NCI-H1694 treated with DMSO at 0.1 percent for 48 hours (cell line): ENCODE data around the gene BTG3.

Source experiments
- DNase-seq: peaks from one replicate; lab custom pipeline; 2025; lab: John Stamatoyannopoulos, UW

The BTG3 gene, protein sequence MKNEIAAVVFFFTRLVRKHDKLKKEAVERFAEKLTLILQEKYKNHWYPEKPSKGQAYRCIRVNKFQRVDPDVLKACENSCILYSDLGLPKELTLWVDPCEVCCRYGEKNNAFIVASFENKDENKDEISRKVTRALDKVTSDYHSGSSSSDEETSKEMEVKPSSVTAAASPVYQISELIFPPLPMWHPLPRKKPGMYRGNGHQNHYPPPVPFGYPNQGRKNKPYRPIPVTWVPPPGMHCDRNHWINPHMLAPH

DNA sequence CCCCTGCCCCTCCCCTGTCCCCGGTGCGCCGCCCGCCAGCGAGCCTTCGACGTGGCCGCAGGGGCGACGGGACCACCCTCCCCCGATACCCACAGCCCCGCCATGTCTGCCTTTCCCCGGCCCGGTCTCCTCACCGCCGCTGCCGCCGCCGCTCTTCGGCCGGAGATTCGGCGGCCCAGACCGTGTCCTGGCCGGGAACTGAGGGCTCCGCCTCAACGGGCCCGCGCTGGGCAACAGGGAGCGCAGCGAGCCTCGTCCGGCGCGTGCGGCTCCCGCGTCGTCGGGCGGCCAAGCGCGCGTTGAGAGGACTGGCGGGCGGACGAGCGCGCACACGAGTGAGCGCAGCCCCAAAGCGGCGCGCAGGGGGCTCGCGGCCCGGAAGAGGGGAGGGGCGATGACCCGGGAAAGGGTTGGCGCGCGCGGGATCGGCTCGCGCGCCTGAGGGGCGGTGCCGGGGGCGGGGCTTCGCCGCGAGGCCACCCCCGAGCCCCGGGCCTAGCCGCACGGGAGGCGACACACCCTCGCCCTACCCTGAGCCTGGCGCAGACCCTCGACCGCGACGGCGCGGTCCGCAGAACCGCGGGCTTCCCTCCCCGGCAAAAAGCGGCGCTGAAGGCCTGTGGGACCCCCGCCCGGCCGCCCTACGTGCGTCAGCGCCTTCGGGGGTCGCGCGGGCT, at the start of gene BTG3:
Gene BTG3, minus strand, starts transcription at position 337 of the 677 bp plus-strand sequence. CDS start 3,757 bp downstream, outside the sequence.
- DNase-seq: peak; percentile 48

DNA sequence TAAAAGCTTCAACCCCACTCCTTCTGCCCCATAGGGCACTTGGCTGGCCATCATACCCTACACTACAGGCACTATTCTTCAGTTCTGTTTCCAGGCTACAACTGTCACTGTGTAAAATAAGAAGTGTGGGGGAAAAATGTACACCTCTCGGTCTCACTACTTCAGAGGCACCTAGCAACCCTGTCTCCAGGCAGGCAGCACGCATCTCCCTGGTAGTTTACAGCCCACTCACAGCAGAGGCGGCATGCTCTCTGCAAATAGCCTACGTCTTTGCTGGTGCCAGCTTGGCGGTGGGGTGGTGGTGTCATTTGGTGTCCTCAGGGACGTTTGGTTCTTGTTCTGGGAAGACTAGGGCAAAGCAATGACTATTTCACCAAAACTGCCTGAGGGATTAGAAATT, 48.2 kb upstream of the BTG3 start:
- no peak for DNase-seq

DNA sequence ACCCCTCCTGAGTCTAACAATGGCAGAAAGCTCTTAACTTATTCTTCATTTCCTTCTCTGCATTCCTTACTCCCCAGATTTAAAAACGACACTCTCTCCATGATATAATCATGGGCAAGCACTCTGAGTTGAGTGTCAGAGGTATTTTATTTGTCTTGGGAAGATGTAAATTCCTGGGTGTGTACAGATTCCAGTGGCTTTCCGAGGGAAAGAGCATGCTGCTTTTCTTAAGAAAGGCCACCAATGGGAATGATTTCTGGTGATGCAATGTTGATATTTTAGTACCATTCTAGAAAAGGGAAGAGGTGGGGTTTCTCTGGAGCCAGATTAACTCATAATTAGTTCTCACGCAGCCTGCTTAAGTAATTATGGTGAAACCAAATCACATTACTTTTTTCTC, 47.8 kb upstream of the BTG3 start:
- no peak for DNase-seq

DNA sequence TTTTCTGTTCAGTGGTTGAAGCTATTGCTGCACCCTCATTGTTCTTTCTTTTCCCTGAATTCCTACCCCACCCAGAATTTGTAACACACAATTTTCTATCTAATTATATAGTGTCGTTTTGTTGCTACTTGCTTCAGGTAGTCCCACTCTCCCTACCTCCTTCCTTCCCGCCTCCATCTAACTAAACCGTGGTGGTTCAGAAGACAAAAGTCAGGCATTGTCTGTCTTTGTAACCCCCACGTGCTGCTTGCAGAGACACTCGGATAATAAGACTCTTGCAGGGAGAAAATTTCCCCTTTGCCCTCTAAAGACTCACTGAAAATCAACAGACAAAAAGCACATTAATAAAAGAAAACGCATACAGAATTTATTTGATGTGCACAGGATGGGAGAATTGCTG, 46.2 kb upstream of the BTG3 start:
- no peak for DNase-seq

DNA sequence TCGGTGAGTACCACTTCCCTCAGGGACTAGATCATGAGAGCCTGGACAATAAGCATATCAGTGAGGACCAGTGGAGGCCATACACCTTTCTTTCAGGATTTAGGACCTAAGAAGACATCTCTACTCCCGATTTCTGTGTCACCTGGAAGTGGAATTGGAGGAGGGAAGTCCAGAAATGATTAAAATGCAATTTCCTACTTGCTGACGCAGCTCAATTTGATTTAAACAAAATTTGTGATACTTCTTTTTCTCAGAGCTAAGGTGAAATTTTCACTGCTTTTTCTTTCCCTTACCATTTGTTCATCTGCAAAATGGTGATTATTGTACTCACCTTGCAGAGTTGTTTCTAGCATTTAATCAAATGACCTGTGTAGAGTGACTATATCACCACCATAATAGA, 38.8 kb upstream of the BTG3 start:
- DNase-seq: no peak

DNA sequence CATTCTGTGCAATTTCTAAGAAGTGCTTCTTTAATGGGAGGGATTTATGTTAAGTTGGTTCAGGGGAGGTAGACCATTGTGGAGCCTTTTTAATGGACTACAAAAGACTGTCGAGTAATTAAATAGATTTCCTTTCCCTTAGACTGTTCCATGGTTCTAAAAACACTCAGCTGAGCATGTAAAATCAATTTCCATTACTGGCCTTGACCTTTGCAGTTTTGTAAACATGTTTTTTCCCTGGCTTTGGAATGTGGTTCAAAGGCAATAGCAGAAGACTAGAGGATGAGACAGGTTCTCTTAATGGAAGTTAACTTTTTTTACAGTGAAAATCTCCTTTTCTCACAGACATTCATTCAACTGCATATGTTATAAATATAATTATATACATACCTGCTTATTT, 37.6 kb upstream of the BTG3 start:
- no peak for DNase-seq

DNA sequence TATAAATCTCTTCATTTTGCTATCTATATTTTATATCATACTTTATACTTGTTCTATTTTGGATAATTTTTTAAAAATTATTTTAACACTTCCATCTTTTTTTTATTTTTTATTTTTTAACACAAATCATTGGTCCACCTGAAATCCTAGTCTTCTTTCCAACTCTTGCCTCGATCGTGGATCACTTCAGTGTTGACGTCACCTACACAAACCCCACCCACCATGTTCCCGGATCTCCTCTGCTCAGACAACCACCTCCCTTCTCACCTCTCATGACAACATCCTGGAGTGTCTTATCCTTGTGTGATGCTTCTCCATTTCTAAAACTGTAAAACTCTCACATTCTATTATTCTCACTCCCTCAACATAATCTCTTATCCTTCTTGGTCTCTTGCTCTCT, 34.1 kb upstream of the BTG3 start:
- DNase-seq: no peak

DNA sequence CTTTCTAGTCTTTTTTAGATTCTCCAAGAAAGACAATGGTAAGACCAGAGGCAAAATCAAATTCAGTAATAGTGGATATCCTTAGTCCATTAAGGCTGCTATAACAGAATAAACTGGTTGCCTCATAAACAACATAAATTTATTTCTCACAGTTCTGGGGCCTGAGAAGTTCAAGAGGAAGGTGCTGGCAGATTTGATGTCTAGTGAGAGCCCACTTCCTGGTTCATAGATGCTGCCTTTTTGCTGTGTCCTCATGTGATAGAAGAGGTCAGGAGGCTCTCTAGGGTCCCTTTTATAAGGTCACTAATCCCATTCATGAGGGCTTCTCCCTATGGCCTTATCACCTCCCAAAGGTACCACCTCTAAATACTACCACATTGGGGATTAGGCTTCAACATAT, 31.5 kb upstream of the BTG3 start:
- no peak for DNase-seq

DNA sequence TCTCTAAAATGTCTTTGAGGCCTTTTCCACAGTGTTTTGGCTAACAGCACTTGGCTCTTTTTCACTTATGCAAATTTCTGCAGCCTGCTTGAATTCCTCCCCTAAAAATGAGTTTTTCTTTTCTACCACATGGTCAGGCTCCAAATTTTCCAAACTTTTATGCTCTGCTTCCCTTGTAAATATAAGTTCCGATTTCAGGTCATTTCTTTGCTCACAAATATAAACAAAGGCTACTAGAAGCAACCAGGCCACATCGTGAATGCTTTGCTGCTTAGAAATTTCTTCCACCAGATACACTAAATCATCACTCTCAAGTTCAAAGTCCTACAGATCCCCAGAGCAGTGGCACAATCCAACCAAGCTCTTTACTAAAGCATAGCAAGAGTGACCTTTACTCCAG, 28.1 kb upstream of the BTG3 start:
- DNase-seq: no peak

DNA sequence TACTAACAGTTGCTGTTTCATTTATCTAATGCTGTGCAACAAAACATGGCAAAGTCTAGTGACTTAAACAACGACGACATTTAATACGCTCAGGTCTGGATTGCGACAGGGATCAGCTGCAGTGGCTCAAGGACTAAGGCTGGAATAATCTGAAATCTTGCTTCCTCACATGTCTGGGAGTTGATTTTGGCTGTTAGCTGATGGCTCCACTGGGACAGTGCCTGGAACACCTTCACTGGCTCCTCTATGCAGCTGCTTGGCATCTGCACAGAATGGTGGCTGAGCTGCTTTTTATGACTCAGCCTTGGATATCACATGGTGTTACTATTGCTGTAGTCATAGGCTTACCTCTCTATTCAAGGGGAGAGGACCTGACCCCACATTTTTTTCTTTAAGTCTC, 24.0 kb upstream of the BTG3 start:
- DNase-seq: no peak

DNA sequence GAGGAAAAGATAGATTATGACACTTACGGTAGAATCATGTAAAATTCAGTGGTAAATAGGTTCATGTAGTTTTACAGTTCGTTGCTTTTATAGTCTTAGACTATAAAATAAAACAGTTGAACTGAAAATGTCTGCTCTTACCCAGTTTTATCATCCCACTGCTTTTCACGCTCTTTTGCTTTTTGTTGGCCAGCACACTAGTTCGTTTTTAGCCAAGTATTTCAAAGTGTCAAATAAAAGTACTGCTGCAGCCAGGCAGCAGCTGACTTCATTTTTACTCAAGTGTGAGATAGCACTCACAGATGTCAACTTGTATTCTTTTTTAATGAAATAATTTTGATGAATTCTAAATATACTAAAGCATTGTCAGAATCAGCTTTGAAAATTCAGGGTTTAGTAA, 18.5 kb upstream of the BTG3 start:
- no peak for DNase-seq

DNA sequence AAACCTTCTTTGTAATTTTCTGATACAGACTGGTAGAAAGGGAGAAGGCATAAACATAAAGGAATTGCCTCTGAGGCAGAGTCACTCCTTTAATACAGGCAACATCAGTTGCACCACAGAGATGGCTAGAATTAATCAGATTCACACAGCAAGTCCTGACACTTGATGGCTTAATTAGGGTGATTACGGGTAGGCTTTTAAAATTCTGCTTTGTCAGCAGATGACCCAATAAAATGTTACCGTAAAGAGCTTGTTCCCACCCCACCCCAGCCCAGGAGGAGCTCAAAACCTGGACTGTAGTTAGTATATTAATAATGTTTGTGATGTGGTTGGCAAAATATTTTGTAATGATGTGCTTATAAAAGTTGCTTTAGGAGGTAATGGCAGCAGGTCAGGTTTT, 9.3 kb upstream of the BTG3 start:
- DNase-seq: no peak

DNA sequence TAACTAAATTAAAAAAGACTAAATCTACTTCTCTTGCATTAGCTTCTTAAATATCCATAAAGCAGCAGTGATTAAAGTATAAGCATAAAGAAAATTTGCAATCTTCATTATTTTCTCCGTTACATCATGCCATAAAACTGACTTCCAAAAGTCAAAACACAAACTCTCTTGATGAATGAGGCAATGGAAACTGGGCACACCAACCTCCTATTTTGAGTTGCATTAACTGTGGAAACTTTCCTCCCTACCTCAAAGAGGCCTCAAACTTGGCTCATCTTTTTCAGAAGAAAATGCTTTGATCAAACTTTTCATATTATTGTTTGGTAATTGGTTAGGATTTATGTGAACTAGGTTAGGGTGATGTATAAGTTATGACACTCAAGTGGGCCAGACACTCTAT, 4.1 kb upstream of the BTG3 start:
- DNase-seq: no peak

DNA sequence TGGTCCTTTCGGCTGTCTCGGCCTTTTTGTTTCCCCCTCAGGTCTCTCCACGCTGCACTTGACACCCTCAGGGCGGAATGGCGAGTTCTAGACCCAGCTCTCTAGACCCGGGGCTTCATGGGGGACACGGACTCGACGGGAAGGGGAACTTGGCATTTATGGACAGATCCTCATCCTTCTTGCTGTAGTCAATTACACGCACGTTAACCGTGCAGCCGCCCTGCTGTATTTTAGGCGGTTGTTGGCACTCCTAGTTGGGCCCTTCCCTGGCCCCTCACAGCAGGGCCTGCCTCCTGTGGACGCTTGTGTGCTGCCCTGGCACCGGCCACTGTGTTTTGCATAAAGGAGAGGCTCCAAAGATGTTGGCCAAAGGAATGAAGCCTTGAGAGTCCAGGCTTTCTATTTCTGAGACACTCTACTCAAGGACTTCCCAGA, 558 bp upstream of the BTG3 start:
- DNase-seq: no peak

DNA sequence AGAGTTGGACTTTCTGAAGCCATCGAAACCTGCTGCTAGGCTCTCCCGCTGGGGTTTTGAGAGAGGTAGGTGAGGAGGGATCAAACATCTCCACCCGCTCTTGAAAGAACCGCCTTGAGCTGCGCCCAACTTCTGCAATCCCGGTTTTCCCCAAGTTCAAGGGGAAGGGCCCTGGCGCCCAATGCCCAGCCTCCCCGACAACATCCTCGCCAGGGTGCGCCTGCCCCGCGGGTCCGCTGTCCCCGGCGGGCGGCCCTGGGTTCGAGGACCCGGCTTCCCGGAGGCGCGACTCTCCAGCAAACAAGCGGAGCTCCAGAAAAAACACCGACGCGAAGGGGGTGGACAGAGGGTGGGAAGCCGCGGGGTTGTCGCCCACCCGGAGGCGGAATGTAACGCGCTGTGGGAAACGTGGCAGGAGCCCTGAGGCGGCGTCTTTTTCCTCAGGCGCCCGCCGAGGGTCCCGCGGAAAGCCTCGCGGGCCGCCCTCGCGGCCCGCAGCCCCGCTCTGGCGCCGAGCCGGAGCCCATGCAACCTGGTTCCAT, 607 bp downstream of the BTG3 start:
- DNase-seq: peak; percentile 23

DNA sequence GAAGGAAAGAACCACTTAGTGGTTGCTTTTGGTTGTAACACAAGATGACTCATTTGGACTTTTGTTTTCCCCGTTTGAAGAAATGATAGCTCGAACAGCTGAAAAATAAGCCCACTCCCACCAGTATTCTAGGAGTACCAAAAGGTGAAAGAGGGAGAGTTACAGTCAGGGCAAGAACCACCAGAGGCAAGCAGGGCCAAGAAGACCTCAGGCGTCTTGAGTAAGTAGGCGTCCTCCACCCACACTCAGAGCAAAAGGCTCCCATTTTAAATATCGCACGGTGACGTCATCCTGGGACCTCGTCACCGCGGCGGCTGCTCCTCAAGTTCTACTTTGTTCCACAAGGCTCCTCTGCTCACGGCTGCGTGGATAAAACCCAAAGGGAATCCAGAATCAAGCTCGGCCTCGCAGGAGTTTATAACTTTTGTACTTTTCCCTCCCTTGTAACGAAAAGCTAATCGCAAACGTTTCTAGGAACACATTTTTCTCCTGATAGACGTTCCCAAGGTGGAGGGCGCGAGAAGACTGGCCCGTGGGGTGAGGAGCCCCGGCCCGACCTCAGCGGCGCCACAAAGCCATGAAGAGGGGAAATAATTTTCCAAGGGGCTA, 1.2 kb downstream of the BTG3 start:
- peak; percentile 53 for DNase-seq

DNA sequence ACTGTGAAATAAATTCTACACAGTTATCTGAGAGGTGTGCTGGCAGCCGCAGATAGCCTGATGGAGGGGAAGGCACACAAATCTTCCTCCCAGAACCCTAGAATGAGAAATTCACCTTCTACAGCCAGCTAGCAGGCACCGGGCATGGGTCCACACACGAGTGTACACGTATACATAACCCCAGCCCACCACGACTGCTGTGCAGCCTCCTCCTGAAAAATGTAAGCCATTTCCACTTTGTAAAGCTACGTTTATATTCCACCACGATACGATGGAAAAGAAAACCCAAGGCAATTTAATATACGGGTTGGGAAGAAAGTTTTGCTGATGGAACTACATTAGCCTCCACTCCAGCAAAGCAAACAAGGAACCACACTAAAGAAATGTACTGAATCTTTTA, 1.8 kb downstream of the BTG3 start:
- no peak for DNase-seq

DNA sequence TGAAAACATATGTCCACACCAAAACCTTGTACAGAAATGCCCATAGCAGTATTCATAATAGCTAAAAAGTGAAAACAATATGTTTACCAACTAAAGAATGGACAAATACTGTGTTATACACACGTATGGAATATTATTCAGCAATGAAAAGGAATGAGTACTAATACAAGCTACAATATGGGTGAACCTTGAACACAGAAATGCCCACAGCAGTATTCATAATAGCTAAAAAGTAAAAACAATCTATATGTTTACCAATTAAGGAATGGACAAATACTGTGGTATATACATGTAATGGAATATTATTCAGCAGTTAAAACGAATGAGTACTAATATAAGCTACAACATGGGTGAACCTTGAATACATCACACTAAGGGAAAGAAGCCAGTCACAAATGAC, 3.0 kb downstream of the BTG3 start:
- no peak for DNase-seq

DNA sequence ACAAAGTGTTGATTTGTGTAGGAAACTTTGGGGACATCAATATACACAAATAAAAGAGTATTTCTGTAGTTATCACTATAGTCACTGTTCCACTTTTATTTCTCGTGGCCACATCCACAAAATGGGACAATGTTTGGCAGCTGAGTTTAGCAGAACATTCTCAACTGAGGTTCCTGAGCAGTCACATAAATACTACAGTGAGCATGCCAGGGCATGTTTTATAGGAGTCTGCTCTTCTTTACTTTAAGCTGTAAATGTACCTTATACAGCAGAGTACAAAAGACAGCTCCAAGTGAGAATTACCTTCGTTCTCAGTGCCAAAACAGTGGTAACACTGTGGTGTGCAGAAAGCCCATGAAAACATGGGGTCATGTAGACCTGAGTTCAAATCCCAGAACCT, 5.0 kb downstream of the BTG3 start:
- DNase-seq: no peak

DNA sequence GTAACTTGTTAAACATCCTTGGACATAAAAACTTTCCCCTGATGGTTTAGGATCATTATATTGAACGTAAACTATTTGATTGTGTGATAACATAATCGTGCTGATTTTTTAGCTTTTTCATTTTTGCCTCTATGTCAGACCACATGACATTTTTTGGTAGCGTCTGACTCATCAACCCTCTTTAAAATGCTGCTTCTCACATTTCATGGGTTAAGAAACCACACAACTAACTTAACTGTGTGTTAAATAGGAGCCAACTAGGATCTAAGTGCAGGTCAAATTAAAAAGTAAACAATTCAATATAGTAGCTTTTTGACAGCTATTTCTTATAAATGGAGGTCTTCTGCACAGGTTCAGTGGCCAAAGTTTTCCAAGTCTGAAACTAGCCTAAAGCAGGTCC, 9.8 kb downstream of the BTG3 start:
- no peak for DNase-seq

DNA sequence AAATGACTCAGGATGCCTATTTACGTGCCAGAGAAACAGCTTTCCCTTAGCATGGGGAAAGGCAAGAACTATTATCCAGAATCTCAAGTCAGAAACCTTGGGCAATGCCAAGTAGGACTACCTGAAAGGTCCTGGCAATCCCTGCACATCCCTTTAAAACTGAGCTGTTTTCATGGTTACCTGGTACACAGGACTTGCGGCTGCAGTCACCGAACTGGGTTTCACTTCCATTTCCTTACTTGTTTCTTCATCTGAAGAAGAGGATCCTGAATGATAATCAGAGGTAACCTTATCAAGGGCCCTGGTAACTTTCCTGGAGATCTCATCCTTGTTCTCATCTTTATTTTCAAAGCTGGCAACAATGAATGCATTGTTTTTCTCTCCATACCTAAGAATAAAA, 14.3 kb downstream of the BTG3 start:
- DNase-seq: no peak

DNA sequence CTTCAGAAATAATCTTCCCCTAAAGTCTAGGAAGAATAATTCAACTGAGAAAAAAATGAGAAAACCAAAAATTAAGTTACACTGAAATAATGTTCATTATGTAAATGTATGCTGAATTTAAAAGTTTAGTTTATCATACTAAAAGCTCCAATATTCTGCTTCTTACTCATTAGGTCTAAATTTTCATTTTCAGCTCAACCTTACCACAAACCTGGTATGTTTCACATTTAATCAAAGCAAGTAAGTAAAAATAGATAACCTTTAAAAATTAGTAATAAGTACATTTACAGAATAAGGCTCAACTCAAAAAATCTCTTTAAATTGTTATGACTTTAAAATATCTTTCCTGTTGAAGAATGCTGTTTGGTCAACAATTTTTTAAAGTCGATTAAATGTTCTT, 15.0 kb downstream of the BTG3 start:
- DNase-seq: no peak

DNA sequence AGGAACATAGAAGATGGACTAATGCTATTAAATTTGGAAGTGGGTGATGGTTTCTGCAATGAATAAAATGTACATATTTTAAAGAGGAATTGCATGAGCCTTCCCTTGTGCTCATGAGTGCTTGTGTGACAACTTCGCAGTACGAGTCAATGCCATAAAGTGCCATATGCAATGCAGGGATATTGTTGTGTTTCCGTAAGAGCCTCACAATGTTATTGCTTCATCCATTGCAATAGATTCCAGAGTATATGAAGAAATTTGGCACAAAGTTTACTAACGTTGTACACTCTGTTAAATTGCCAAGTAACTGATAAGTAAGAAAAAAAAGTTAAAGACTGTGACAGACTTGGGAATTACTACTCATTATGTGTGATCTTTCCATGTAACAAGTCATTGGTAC, 22.3 kb downstream of the BTG3 start:
- no peak for DNase-seq
